Aorta (tissue), 5 donors: ENCODE results near the gene FAM227B. TPM values are rescaled to one million over a fixed set of nuclear protein-coding genes. Genes with fewer than 3 reads are reported as not detected.
"Not testable (repeated sequence)": the region's sequence is repeated elsewhere in the genome, so short reads cannot be mapped to it uniquely, and the experiment has no call there.

Experiments
- ATAC-seq: fragments of 200-7000 bp; cut with Tn5 transposase; one replicate; pipeline ENCODE4 v1.9.1; 2022; ENCODE audit warnings: moderate library complexity; ENCODE audit not compliant: low FRiP score
- DNase-seq, 2 donors: peaks; one replicate each; pipeline ENCODE4 v3.0.0-alpha.2; 2020
- H3K27ac ChIP-seq, 2 donors: one replicate each; pipeline ENCODE4 v1.5.1; 2013; ENCODE audit warnings: low read length in 2 of 2, mild to moderate bottlenecking in 2 of 2, moderate library complexity in 2 of 2, control low read depth in 1 of 2, inconsistent platforms in 1 of 2, low read depth in 1 of 2
- H3K27me3 ChIP-seq, 2 donors: one replicate each; pipeline ENCODE4 v1.6.1; 2013; ENCODE audit warnings: control low read depth in 1 of 2, low read length in 1 of 2, mild to moderate bottlenecking in 1 of 2, moderate library complexity in 1 of 2; ENCODE audit not compliant: insufficient read depth in 2 of 2, control insufficient read depth in 1 of 2
- H3K36me3 ChIP-seq, 2 donors: one replicate each; pipeline ENCODE4 v1.6.1; 2013; ENCODE audit warnings: control low read depth in 1 of 2, low read length in 1 of 2, mild to moderate bottlenecking in 1 of 2; ENCODE audit not compliant: insufficient read depth in 2 of 2, control insufficient read depth in 1 of 2
- H3K4me1 ChIP-seq, 2 donors: one replicate each; pipeline ENCODE4 v1.6.1; 2013; ENCODE audit warnings: low read length in 2 of 2, control low read depth in 1 of 2, mild to moderate bottlenecking in 1 of 2, moderate library complexity in 1 of 2; ENCODE audit not compliant: insufficient read depth in 2 of 2, control insufficient read depth in 1 of 2
- H3K4me3 ChIP-seq, 2 donors: one replicate each; pipeline ENCODE4 v1.5.1; 2013; ENCODE audit warnings: low read length in 2 of 2, control low read depth in 1 of 2, mild to moderate bottlenecking in 1 of 2
- H3K9me3 ChIP-seq: one replicate; pipeline ENCODE4 v1.6.1; 2013; ENCODE audit warnings: mild to moderate bottlenecking, low read length; ENCODE audit not compliant: control insufficient read depth
- WGBS, 2 donors: extraction: QIAGEN DNeasy Blood & Tissue Kit; methylation state at CpG; one replicate each; pipeline ENCODE4 v1.1.7; 2013; 5-methylcytosine and 5-hydroxymethylcytosine counted together
- intact Hi-C, 2 donors: fragments of 100-400 bp; cut with DNase I; formaldehyde crosslinking; loops; one replicate each; pipeline versions ENCODE4 v1.14.2 to v1.15.0; 2022
- polyA plus RNA-seq, 2 donors: library from polyadenylated mRNA; stranded (reverse); fragments of 200-250 nt; gene quantifications; one replicate each; pipeline ENCODE4 v1.2.3, GENCODE V29; 2013
- total RNA-seq, 2 donors: library from RNA; stranded (reverse); fragmentation: NEBNext Ultra II Directional; extraction: Animal tissue kit (Norgen Biotek cat#: 25700); gene quantifications; one replicate each; pipeline ENCODE4 v1.2.1, GENCODE V29; 2021
- donor health status: healthy with polysubstance abuse.
- donor health status: Bipolar disorder and iron deficiency.
- donor health status: DM: no; HTN: no; CAD: no.
- donor health status: DM: no; HTN: no; CAD: no.
- donor health status: DM: yes; HTN: yes; CAD: no.

Gene FAM227B
- total and polyA plus RNA-seq, 4 donors: 4.2 to 6.4 (median 5.0) TPM

GRCh38 chr15:49550342-49550741 lies 70.3 kb downstream of the FAM227B start:
- WGBS, 2 donors: 93 to 96% methylated on average over 7 to 30 of the region's 30 CpGs
- H3K27me3 ChIP-seq, ATAC-seq: not testable (repeated sequence)

GRCh38 chr15:49538520-49538919 lies 82.1 kb downstream of the FAM227B start:
- H3K27me3 ChIP-seq: no peaks in the 10 kb centered on the region
- no peaks in the 10 kb centered on the region for H3K4me1 ChIP-seq
- intact Hi-C loops: no loop called here
- no peaks in the 10 kb centered on the region for H3K36me3 ChIP-seq
- no peak overlapping the region for H3K4me3 ChIP-seq
- H3K27ac ChIP-seq: no peak overlapping the region
- DNase-seq (no peak), ATAC-seq (no peak)
- peaks cover 3% of the 10 kb centered on the region for H3K9me3 ChIP-seq

More at GRCh38 chr15:49550342-49550741, 70.3 kb downstream of the FAM227B start:
- H3K27ac ChIP-seq, H3K9me3 ChIP-seq, intact Hi-C loops, H3K36me3 ChIP-seq, H3K4me3 ChIP-seq, H3K4me1 ChIP-seq, DNase-seq: not testable (repeated sequence)

- H3K36me3 ChIP-seq: no peaks in the 10 kb centered on the region
- ATAC-seq: no peak
- intact Hi-C loops: no loop called here
- H3K27me3 ChIP-seq: no peaks in the 10 kb centered on the region
- no peaks in the 10 kb centered on the region for H3K4me1 ChIP-seq
- no peak overlapping the region for H3K4me3 ChIP-seq
- H3K9me3 ChIP-seq: no peaks in the 10 kb centered on the region
- H3K27ac ChIP-seq: no peak overlapping the region
- 85 to 92% methylated on average over 1 of the region's 1 CpG for WGBS, 2 donors
- no peak for DNase-seq
Measured at GRCh38 chr15:49530092-49530491, 90.5 kb downstream of the FAM227B start.

- no peak overlapping the region for H3K4me3 ChIP-seq
- H3K9me3 ChIP-seq: peaks cover 3% of the 10 kb centered on the region
- DNase-seq (no peak), ATAC-seq (no peak)
- H3K4me1 ChIP-seq: no peaks in the 10 kb centered on the region
- no peaks in the 10 kb centered on the region for H3K27me3 ChIP-seq
- no peak overlapping the region for H3K27ac ChIP-seq
- 58 to 64% methylated on average over 4 of the region's 4 CpGs for WGBS, 2 donors
- H3K36me3 ChIP-seq: no peaks in the 10 kb centered on the region
- intact Hi-C loops: no loop called here
Measured at GRCh38 chr15:49528289-49528688, 92.3 kb downstream of the FAM227B start.

GRCh38 chr15:49521802-49522201 lies 98.8 kb downstream of the FAM227B start:
- H3K36me3 ChIP-seq: no peaks in the 10 kb centered on the region
- H3K27me3 ChIP-seq: no peaks in the 10 kb centered on the region
- peaks cover 12% of the 10 kb centered on the region for H3K9me3 ChIP-seq
- intact Hi-C loops: no loop called here
- 83% methylated on average over 3 of the region's 3 CpGs for WGBS, 2 donors
- DNase-seq: no peak
- no peak overlapping the region for H3K27ac ChIP-seq
- no peak overlapping the region for H3K4me3 ChIP-seq
- no peaks in the 10 kb centered on the region for H3K4me1 ChIP-seq
- no peak for ATAC-seq

- DNase-seq, H3K9me3 ChIP-seq, H3K4me1 ChIP-seq, H3K4me3 ChIP-seq, ATAC-seq, H3K27me3 ChIP-seq, intact Hi-C loops, H3K36me3 ChIP-seq, H3K27ac ChIP-seq: not testable (repeated sequence)
- 82 to 90% methylated on average over 4 of the region's 4 CpGs for whole genome bisulfite sequencing, 2 donors
Measured at GRCh38 chr15:49512739-49513138, 107.9 kb downstream of the FAM227B start.

GRCh38 chr15:49507261-49507660 lies 113.4 kb downstream of the FAM227B start:
- Histone ChIP-seq H3K36me3 (no peaks in the 10 kb centered on the region), H3K9me3 (no peaks in the 10 kb centered on the region), H3K27ac (no peak overlapping the region), H3K4me1 (no peaks in the 10 kb centered on the region), H3K27me3 (no peaks in the 10 kb centered on the region), H3K4me3 (no peak overlapping the region)
- intact Hi-C loops: no loop called here
- no peak for DNase-seq
- WGBS, 2 donors: 76 to 79% methylated on average over 3 of the region's 3 CpGs
- ATAC-seq: no peak

GRCh38 chr15:49506341-49506740 lies 114.3 kb downstream of the FAM227B start:
- intact Hi-C loops: no loop called here
- ATAC-seq (no peak), DNase-seq (no peak)
- Histone ChIP-seq H3K9me3 (no peaks in the 10 kb centered on the region), H3K27me3 (no peaks in the 10 kb centered on the region), H3K27ac (no peak overlapping the region), H3K36me3 (no peaks in the 10 kb centered on the region), H3K4me3 (no peak overlapping the region), H3K4me1 (no peaks in the 10 kb centered on the region)
- 56 to 60% methylated on average over 1 of the region's 1 CpG for WGBS, 2 donors

- intact Hi-C loops: no loop called here
- H3K27ac ChIP-seq: no peak overlapping the region
- H3K4me1 ChIP-seq: no peaks in the 10 kb centered on the region
- no peaks in the 10 kb centered on the region for H3K9me3 ChIP-seq
- no peak for DNase-seq
- 61 to 79% methylated on average over 1 of the region's 1 CpG for WGBS, 2 donors
- no peaks in the 10 kb centered on the region for H3K36me3 ChIP-seq
- no peaks in the 10 kb centered on the region for H3K27me3 ChIP-seq
- H3K4me3 ChIP-seq: no peak overlapping the region
- no peak for ATAC-seq
Measured at GRCh38 chr15:49501586-49501985, 119.0 kb downstream of the FAM227B start.
